ENCODE data around the gene LRRC4C.

DNA sequence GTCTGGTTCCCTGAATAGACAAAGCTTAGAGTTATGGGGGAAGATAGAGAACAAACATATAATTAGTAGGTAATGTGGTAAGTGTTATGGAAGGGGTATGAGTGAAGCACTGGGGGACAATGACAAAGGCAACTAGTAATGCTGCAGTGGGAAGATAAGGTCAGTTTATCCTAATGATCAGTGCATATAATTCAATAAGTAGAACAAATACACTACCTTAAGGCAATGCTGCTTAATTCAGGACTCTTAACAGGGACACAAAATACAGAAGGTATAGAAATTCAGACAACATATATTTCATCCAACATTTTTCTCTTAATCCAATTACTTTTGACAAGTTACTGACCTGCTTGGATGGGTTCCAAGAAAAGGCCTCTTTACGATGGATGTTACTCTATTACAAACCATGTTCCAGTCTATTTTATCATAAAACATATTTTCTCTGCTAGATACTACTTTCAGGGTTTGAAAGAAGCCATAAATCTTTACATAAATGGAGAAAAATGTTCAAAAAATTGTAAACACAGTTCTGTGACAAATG lies 1186.2 kb downstream of the LRRC4C start:
- TF ChIP-seq, protein P1, sequence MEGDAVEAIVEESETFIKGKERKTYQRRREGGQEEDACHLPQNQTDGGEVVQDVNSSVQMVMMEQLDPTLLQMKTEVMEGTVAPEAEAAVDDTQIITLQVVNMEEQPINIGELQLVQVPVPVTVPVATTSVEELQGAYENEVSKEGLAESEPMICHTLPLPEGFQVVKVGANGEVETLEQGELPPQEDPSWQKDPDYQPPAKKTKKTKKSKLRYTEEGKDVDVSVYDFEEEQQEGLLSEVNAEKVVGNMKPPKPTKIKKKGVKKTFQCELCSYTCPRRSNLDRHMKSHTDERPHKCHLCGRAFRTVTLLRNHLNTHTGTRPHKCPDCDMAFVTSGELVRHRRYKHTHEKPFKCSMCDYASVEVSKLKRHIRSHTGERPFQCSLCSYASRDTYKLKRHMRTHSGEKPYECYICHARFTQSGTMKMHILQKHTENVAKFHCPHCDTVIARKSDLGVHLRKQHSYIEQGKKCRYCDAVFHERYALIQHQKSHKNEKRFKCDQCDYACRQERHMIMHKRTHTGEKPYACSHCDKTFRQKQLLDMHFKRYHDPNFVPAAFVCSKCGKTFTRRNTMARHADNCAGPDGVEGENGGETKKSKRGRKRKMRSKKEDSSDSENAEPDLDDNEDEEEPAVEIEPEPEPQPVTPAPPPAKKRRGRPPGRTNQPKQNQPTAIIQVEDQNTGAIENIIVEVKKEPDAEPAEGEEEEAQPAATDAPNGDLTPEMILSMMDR (IDR thresholded peaks at IDR 0.05) = no peak
- TF ChIP-seq POLR2AphosphoS5 (IDR thresholded peaks at IDR 0.05) (no peak), POLR2A (IDR thresholded peaks at IDR 0.05) (no peak), EP300 (IDR thresholded peaks at IDR 0.05) (no peak)
